Left lung (tissue), 10 donors: ENCODE measurements around the gene IRF9. TPM values are rescaled to one million over a fixed set of nuclear protein-coding genes. Genes with fewer than 3 reads are reported as not detected.

Experiments
- ATAC-seq: fragments of 200-7000 bp; cut with Tn5 transposase; one replicate; pipeline ENCODE4 v1.9.1; 2020; ENCODE audit warnings: moderate library complexity
- DNase-seq, 4 donors: peaks; one replicate each; pipeline ENCODE4 v3.0.0-alpha.2; 2013 to 2020
- H3K27ac ChIP-seq, 2 donors: fragments of 200-600 bp; sonication (generic) in 1 of 2; one replicate each; pipeline versions ENCODE4 v1.5.0 to v1.8.0; 2020 to 2021
- H3K27me3 ChIP-seq, 2 donors: fragments of 200-600 bp; sonication (generic) in 1 of 2; one replicate each; pipeline versions ENCODE4 v1.5.0 to v1.8.0; 2020 to 2021
- H3K36me3 ChIP-seq, 2 donors: fragments of 200-600 bp; sonication (generic) in 1 of 2; one replicate each; pipeline versions ENCODE4 v1.5.0 to v1.8.0; 2020 to 2021
- H3K4me1 ChIP-seq, 2 donors: fragments of 200-600 bp; one replicate each; pipeline ENCODE4 v1.8.0; 2021
- H3K4me3 ChIP-seq, 2 donors: fragments of 200-600 bp; sonication (generic) in 1 of 2; one replicate each; pipeline versions ENCODE4 v1.5.0 to v1.8.0; 2020 to 2021; ENCODE audit warnings: mild to moderate bottlenecking in 1 of 2
- H3K9me3 ChIP-seq, 2 donors: fragments of 200-600 bp; sonication (generic) in 1 of 2; one replicate each; pipeline versions ENCODE4 v1.5.0 to v1.8.0; 2020 to 2021
- intact Hi-C, 2 donors: fragments of 100-400 bp; cut with DNase I; formaldehyde crosslinking; loops; one replicate each; pipeline versions ENCODE4 v1.11.2 to v1.14.2; 2022
- polyA plus RNA-seq, 6 donors: library from polyadenylated mRNA; unstranded; fragments of 120-200 nt; gene quantifications; one replicate each; pipeline ENCODE4 v1.2.1, GENCODE V29; 2013; ENCODE audit not compliant: insufficient read length in 6 of 6
- total RNA-seq, 2 donors: library from RNA; stranded (reverse); fragmentation: NEBNext Ultra II Directional; extraction: Animal tissue kit (Norgen Biotek cat#: 25700); gene quantifications; one replicate each; pipeline ENCODE4 v1.2.1, GENCODE V29; 2021
- TF ChIP-seq, protein P1 (sequence below), 2 donors: fragments of 200-600 bp; sonication (generic) in 1 of 2; IDR thresholded peaks; one replicate each; pipeline versions ENCODE4 v1.5.0 to v1.8.0; 2021; ENCODE audit warnings: antibody characterized with exemption in 2 of 2
- donor health status: DM: no; HTN: yes; CAD: no.
- donor health status: DM: no; HTN: no; CAD: no.

Gene IRF9
- total and polyA plus RNA-seq, 8 donors, result 53.4 to 131 (median 64.3) TPM

DNA sequence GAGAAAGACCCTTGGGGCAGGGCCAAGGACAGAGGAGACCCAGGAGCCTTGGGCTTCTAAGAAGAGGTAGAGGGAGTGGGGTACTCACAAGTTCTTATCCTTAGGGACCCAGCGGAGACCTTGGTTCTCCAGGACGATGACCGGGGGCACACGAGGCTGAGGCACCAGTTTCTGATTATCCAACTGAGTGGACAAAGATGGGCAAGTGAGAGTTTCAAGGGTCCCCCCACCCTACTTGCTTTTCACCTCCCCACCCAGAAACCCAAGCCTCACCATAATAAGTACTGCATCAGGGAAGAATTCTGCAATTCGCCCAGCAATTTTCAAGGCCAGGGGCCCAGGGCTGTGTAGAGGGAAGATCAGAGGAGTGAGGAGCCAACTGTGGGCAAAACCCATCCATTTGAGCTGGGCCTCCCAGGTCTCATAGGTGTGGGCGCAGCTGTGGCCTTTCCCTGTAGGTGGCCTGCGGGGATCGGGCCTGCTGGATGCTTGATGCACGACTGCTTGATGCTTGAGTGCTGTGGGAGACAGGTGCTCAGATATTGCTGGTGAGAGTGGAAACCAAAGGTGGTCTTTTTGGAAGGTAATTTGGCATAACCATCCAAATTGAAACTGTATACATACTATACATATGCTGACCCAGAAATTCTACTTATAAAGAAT, 21.7 kb upstream of the IRF9 start:
- no peaks in the 10 kb centered on the region for H3K27me3 ChIP-seq
- H3K4me3 ChIP-seq, result peak overlapping the region in 1 of 2 donors; percentile 69
- ATAC-seq, result no peak
- peaks cover 0 to 52% of the 10 kb centered on the region in 2 donors for H3K36me3 ChIP-seq
- intact Hi-C loops, result no loop called here
- TF ChIP-seq, protein P1, sequence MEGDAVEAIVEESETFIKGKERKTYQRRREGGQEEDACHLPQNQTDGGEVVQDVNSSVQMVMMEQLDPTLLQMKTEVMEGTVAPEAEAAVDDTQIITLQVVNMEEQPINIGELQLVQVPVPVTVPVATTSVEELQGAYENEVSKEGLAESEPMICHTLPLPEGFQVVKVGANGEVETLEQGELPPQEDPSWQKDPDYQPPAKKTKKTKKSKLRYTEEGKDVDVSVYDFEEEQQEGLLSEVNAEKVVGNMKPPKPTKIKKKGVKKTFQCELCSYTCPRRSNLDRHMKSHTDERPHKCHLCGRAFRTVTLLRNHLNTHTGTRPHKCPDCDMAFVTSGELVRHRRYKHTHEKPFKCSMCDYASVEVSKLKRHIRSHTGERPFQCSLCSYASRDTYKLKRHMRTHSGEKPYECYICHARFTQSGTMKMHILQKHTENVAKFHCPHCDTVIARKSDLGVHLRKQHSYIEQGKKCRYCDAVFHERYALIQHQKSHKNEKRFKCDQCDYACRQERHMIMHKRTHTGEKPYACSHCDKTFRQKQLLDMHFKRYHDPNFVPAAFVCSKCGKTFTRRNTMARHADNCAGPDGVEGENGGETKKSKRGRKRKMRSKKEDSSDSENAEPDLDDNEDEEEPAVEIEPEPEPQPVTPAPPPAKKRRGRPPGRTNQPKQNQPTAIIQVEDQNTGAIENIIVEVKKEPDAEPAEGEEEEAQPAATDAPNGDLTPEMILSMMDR (IDR thresholded peaks at IDR 0.05), result no peak
- peaks cover 18 to 66% of the 10 kb centered on the region in 2 donors for H3K4me1 ChIP-seq
- DNase-seq, result no peak
- H3K27ac ChIP-seq, result no peak overlapping the region
- no peaks in the 10 kb centered on the region for H3K9me3 ChIP-seq

GRCh38 chr14:24141097-24141880, 19.8 kb upstream of the IRF9 start, which contains the start of gene EMC9:
Gene EMC9 (minus strand): TSS chr14:24141591. CDS start chr14:24141304, 287 bp downstream.
- ATAC-seq, result peak; percentile 93
- DNase-seq, result peak; percentile 98 to 100 (median 99)
- Histone ChIP-seq H3K27ac (peak within 1 kb of the TSS; percentile 85 to 91), H3K4me3 (peak within 1 kb of the TSS; percentile 69), H3K4me1 (peaks cover 25 to 74% of the 10 kb centered on the region in 2 donors), H3K9me3 (no peaks in the 10 kb centered on the region), H3K36me3 (peaks cover 0 to 54% of the 10 kb centered on the region in 2 donors), H3K27me3 (no peaks in the 10 kb centered on the region)
- intact Hi-C loops, result no loop called here
- TF ChIP-seq, protein P1 (IDR thresholded peaks at IDR 0.05), result peak; percentile 53 to 80

GRCh38 chr14:24143511-24143910, 17.6 kb upstream of the IRF9 start:
- H3K9me3 ChIP-seq, result no peaks in the 10 kb centered on the region
- H3K27ac ChIP-seq, result no peak overlapping the region
- H3K4me1 ChIP-seq, result peaks cover 24 to 60% of the 10 kb centered on the region in 2 donors
- intact Hi-C loops, result no loop called here
- H3K27me3 ChIP-seq, result no peaks in the 10 kb centered on the region
- TF ChIP-seq, protein P1 (IDR thresholded peaks at IDR 0.05), result no peak
- DNase-seq, result no peak
- peaks cover 0 to 41% of the 10 kb centered on the region in 2 donors for H3K36me3 ChIP-seq
- no peak overlapping the region for H3K4me3 ChIP-seq
- ATAC-seq, result no peak

DNA sequence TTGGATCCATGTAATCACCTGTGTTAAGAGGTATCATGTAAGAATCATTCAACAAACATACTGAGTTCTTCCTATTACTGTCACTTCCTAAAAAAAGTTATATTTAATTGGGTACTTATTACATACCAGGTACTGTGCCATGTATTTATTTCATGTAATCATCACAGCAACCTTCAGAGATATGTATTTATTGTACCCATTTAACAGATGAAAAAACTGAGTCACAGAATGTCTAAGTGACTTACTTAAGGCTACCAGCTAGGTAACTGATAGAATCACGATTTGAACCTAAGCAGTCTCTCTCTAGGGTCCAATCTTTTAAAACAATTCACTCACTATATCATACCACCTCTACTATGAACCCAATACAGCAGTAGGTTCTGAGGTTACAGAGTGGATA, 16.6 kb upstream of the IRF9 start:
- H3K9me3 ChIP-seq, result no peaks in the 10 kb centered on the region
- peaks cover 0 to 40% of the 10 kb centered on the region in 2 donors for H3K36me3 ChIP-seq
- ATAC-seq, result no peak
- H3K4me1 ChIP-seq, result peaks cover 24 to 60% of the 10 kb centered on the region in 2 donors
- TF ChIP-seq, protein P1 (IDR thresholded peaks at IDR 0.05), result no peak
- H3K27ac ChIP-seq, result no peak overlapping the region
- H3K27me3 ChIP-seq, result no peaks in the 10 kb centered on the region
- no peak for DNase-seq
- intact Hi-C loops, result no loop called here
- H3K4me3 ChIP-seq, result no peak overlapping the region

DNA sequence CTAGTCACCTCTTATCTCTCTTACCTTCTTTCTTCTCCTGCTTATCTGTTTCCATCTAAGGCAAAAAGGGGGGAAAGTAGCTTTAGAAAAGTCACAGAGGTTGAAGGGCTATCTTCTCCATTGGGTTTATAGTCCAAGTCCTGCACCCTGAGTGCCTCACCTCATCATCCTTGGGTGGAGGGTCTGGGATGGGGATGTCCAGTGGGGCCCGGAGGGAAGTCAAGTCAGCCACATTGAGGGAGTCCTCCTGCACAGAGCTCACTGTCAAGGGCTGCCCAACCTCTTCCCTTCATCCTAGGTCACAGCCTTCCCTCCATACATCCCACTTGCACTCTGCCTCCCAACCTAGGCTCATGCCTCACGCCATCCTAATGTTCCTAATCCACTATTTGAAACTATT, 15.8 kb upstream of the IRF9 start:
- H3K4me3 ChIP-seq, result peak overlapping the region in 1 of 2 donors; percentile 100
- TF ChIP-seq, protein P1 (IDR thresholded peaks at IDR 0.05), result no peak
- no peaks in the 10 kb centered on the region for H3K27me3 ChIP-seq
- ATAC-seq, result no peak
- H3K4me1 ChIP-seq, result peaks cover 18 to 60% of the 10 kb centered on the region in 2 donors
- no peaks in the 10 kb centered on the region for H3K9me3 ChIP-seq
- H3K27ac ChIP-seq, result peak overlapping the region; percentile 92 to 95
- H3K36me3 ChIP-seq, result peaks cover 0 to 41% of the 10 kb centered on the region in 2 donors
- no peak for DNase-seq
- intact Hi-C loops, result no loop called here
